DOHH2 (cell line): ENCODE measurements around the gene JAK1.

Experiments
- H3F3A ChIP-seq: fragments of 200-600 bp; sonication (generic), shearing (Covaris generic); 2 replicates; pipeline ENCODE4 v1.6.0; 2016; ENCODE audit warnings: antibody characterized with exemption, mild to moderate bottlenecking; ENCODE audit not compliant: control insufficient read depth, insufficient read depth
- H3K27ac ChIP-seq: fragments of 200-600 bp; sonication (generic); 2 replicates; pipeline ENCODE4 v1.5.1; 2014; ENCODE audit warnings: low read depth, mild to moderate bottlenecking, low read length, moderate library complexity
- H3K27me3 ChIP-seq: fragments of 200-600 bp; sonication (generic); 2 replicates; pipeline ENCODE4 v1.6.1; 2014; ENCODE audit warnings: mild to moderate bottlenecking, low read length, mixed read lengths; ENCODE audit not compliant: control insufficient read depth
- H3K36me3 ChIP-seq: fragments of 200-600 bp; sonication (generic); 2 replicates; pipeline ENCODE4 v1.6.1; 2014; ENCODE audit warnings: mild to moderate bottlenecking, low read length, moderate library complexity, mixed read lengths; ENCODE audit not compliant: control insufficient read depth
- H3K4me1 ChIP-seq: fragments of 200-600 bp; sonication (generic); 2 replicates; pipeline ENCODE4 v1.6.1; 2014; ENCODE audit warnings: mild to moderate bottlenecking, low read length, mixed read lengths; ENCODE audit not compliant: control insufficient read depth
- H3K4me2 ChIP-seq: fragments of 200-600 bp; sonication (generic); 2 replicates; pipeline ENCODE4 v1.6.0; 2014; ENCODE audit warnings: mild to moderate bottlenecking, low read length, moderate library complexity
- H3K4me3 ChIP-seq: fragments of 200-600 bp; sonication (generic); 2 replicates; pipeline ENCODE4 v1.5.1; 2014; ENCODE audit warnings: mild to moderate bottlenecking, low read length, mixed read lengths
- H3K79me2 ChIP-seq: fragments of 200-600 bp; sonication (generic); 2 replicates; pipeline ENCODE4 v1.6.1; 2014; ENCODE audit warnings: mild to moderate bottlenecking, low read length, mixed read lengths; ENCODE audit not compliant: control insufficient read depth
- H3K9me2 ChIP-seq: fragments of 200-600 bp; sonication (generic); replicated peaks from 2 replicates; pipeline ENCODE4 v1.6.1; 2014; ENCODE audit warnings: mild to moderate bottlenecking, low read length, mixed read lengths; ENCODE audit not compliant: control insufficient read depth
- H3K9me3 ChIP-seq: fragments of 200-600 bp; sonication (generic); 2 replicates; pipeline ENCODE4 v1.6.1; 2014; ENCODE audit warnings: antibody characterized with exemption, low read length, mixed read lengths; ENCODE audit not compliant: control insufficient read depth, insufficient read depth
- H4K20me1 ChIP-seq: fragments of 200-600 bp; sonication (generic); 2 replicates; pipeline ENCODE4 v1.6.0; 2014; ENCODE audit warnings: low read depth, mild to moderate bottlenecking, antibody characterized with exemption, low read length, moderate library complexity; ENCODE audit not compliant: control insufficient read depth, insufficient read depth
- CTCF ChIP-seq: fragments of 200-600 bp; sonication (generic); IDR thresholded peaks from one replicate; pipeline ENCODE4 v1.5.1; 2014; ENCODE audit warnings: antibody characterized with exemption, mild to moderate bottlenecking, low read depth, low read length; ENCODE audit not compliant: poor library complexity, severe bottlenecking
- EZH2phosphoT487 ChIP-seq: fragments of 200-600 bp; sonication (generic); IDR thresholded peaks from 2 replicates; pipeline ENCODE4 v1.6.1; 2017; ENCODE audit warnings: borderline replicate concordance, mild to moderate bottlenecking, antibody characterized with exemption, low read length, moderate library complexity, mixed read lengths

The JAK1 gene

GRCh38 chr1:64923294-64923718 is 43.0 kb downstream of the JAK1 start:
- no peak for TF ChIP-seq EZH2phosphoT487
- TF ChIP-seq CTCF, result no peak
- H3K27ac ChIP-seq, result no peak overlapping the region
- H3F3A ChIP-seq, result peaks cover 3% of the 10 kb centered on the region
- no peaks in the 10 kb centered on the region for H3K9me3 ChIP-seq
- H3K79me2 ChIP-seq, result peaks cover 92% of the 10 kb centered on the region
- no peaks in the 10 kb centered on the region for H3K27me3 ChIP-seq
- H3K4me2 ChIP-seq, result no peak overlapping the region
- H3K4me3 ChIP-seq, result no peak overlapping the region
- H3K4me1 ChIP-seq, result peaks cover 27% of the 10 kb centered on the region
- no peaks in the 10 kb centered on the region for H3K36me3 ChIP-seq
- no peaks in the 10 kb centered on the region for H3K9me2 ChIP-seq
- peaks cover 44% of the 10 kb centered on the region for H4K20me1 ChIP-seq

- H3K79me2 ChIP-seq, result peaks cover 92% of the 10 kb centered on the region
- H3K9me2 ChIP-seq, result no peaks in the 10 kb centered on the region
- no peaks in the 10 kb centered on the region for H3K27me3 ChIP-seq
- H3F3A ChIP-seq, result peaks cover 6% of the 10 kb centered on the region
- TF ChIP-seq CTCF, result no peak
- H3K4me1 ChIP-seq, result peaks cover 36% of the 10 kb centered on the region
- no peak overlapping the region for H3K4me3 ChIP-seq
- peaks cover 41% of the 10 kb centered on the region for H4K20me1 ChIP-seq
- H3K36me3 ChIP-seq, result no peaks in the 10 kb centered on the region
- no peak overlapping the region for H3K4me2 ChIP-seq
- no peak overlapping the region for H3K27ac ChIP-seq
- H3K9me3 ChIP-seq, result no peaks in the 10 kb centered on the region
Observed at GRCh38 chr1:64922336-64922735, 44.0 kb downstream of the JAK1 start.

GRCh38 chr1:64921771-64922170 is 44.6 kb downstream of the JAK1 start:
- no peak overlapping the region for H3K4me3 ChIP-seq
- no peak overlapping the region for H3K4me2 ChIP-seq

More at GRCh38 chr1:64921771-64922170, 44.6 kb downstream of the JAK1 start:
- Histone ChIP-seq H3K36me3 (no peaks in the 10 kb centered on the region), H3K79me2 (peaks cover 92% of the 10 kb centered on the region), H3F3A (peaks cover 6% of the 10 kb centered on the region), H4K20me1 (peaks cover 39% of the 10 kb centered on the region), H3K4me1 (peaks cover 41% of the 10 kb centered on the region), H3K27ac (no peak overlapping the region), H3K9me2 (no peaks in the 10 kb centered on the region), H3K27me3 (no peaks in the 10 kb centered on the region), H3K9me3 (no peaks in the 10 kb centered on the region)
- TF ChIP-seq EZH2phosphoT487 (no peak), CTCF (no peak)
